Measurements from ENCODE around the gene AGAP3. TPM values are rescaled to one million over a fixed set of nuclear protein-coding genes. Genes with fewer than 3 reads are reported as not detected.
A peak's percentile ranks its signal among the peaks of the same experiment; 100 is the strongest.

AGAP3 gene
- polyA plus RNA-seq, 1 of the 3 experiments (the other 2 are of a cell fraction) = 126 TPM

GRCh38 chr7:151060416-151061212 lies 25.7 kb upstream of the AGAP3 start (continued):
- no peak for TF ChIP-seq NRF1 (IDR thresholded peaks at IDR 0.05; ENCODE audit: low read depth, low read length)
- peak; percentile 42; the same call in 1 of the 2 replicates for TF ChIP-seq TCF12 (IDR thresholded peaks at IDR 0.05)
- TF ChIP-seq TAF1 (IDR thresholded peaks at IDR 0.05; ENCODE audit: borderline replicate concordance, low read depth, low read length) = no peak
- TF ChIP-seq SMC3 (IDR thresholded peaks at IDR 0.05; ENCODE audit: low read depth, low read length) = peak; percentile 1; the same call in 1 of the 2 replicates
- TF ChIP-seq USF2 (IDR thresholded peaks at IDR 0.05; ENCODE audit: borderline replicate concordance, low read depth, low read length) = no peak
- no peak for TF ChIP-seq JUND (IDR thresholded peaks at IDR 0.05)
- TF ChIP-seq RXRA (IDR thresholded peaks at IDR 0.05; ENCODE audit: borderline replicate concordance, low read depth) = no peak; the same call in 1 of the 2 replicates
- peak; percentile 65 for TF ChIP-seq MAX (IDR thresholded peaks at IDR 0.05; ENCODE audit: low read depth)
- peak; percentile 97 for TF ChIP-seq NFIC (IDR thresholded peaks at IDR 0.05; ENCODE audit: borderline replicate concordance)
- TF ChIP-seq RAD21 (IDR thresholded peaks at IDR 0.05; ENCODE audit: low read length) = no peak
- TF ChIP-seq POLR2AphosphoS5 (IDR thresholded peaks at IDR 0.05; ENCODE audit: low read depth, low read length) = peak; percentile 31; the same call in 1 of the 2 replicates
- TF ChIP-seq SIN3A (IDR thresholded peaks at IDR 0.05; ENCODE audit: borderline replicate concordance, low read depth, low read length) = no peak

- ChIA-PET POLR2A (interaction anchor here (1.2 to 1.5 kb wide), 3 partner anchors 19 to 52 kb away, joined by 5 to 7 read pairs (median 5); partner anchors contain the start of genes ABCB8 and FASTK), CTCF (interaction anchor here (1.0 to 12.2 kb wide), 14 partner anchors 11 to 182 kb away, joined by 3 to 126 read pairs (median 6); partner anchors contain the start of genes FASTK and TMUB1)
- no peaks in the 10 kb centered on the region for H3K27me3 ChIP-seq (ENCODE audit: insufficient read depth)
- H3K9me2 ChIP-seq = no peaks in the 10 kb centered on the region
- H3K4me3 ChIP-seq (ENCODE audit: low read depth in 2 of 2, low read length in 1 of 2) = peak overlapping the region; percentile 66 to 99
- no peaks in the 10 kb centered on the region for H3F3A ChIP-seq (replicated peaks; ENCODE audit: insufficient read depth)
- H3K36me3 ChIP-seq (replicated peaks in 1 of 2; ENCODE audit: control insufficient read depth in 1 of 2, insufficient read depth in 2 of 2, low read length in 1 of 2) = peaks cover 24 to 36% of the 10 kb centered on the region in 2 experiments
- H3K9ac ChIP-seq = peak overlapping the region; percentile 84; the same call in 1 of the 2 replicates
- H3K79me2 ChIP-seq (ENCODE audit: insufficient read depth) = peaks cover 73% of the 10 kb centered on the region
- no peak overlapping the region for H2AFZ ChIP-seq (ENCODE audit: low read depth)
- H3K4me1 ChIP-seq (ENCODE audit: control insufficient read depth in 1 of 2, insufficient read depth in 2 of 2, low read depth in 1 of 2, low read length in 1 of 2) = peaks cover 28 to 41% of the 10 kb centered on the region in 2 experiments
- H3K4me2 ChIP-seq = peak overlapping the region; percentile 85
- H4K20me1 ChIP-seq (ENCODE audit: insufficient read depth) = peaks cover 40% of the 10 kb centered on the region
- 71% methylated on average over 32 of the region's 33 CpGs for WGBS (ENCODE audit: low lambda C conversion rate)
- DNase-seq = no peak
- H3K27ac ChIP-seq (ENCODE audit: low read depth in 2 of 2, low read length in 1 of 2) = peak overlapping the region; percentile 95 to 99; a peak in 3 of 4 replicates
- H3K9me3 ChIP-seq = no peaks in the 10 kb centered on the region
- no peak for TF ChIP-seq GATA2 (CRISPR knock-in tag; IDR thresholded peaks at IDR 0.05)
- no peak for TF ChIP-seq CTCF (IDR thresholded peaks at IDR 0.05)
- TF ChIP-seq TAF1 (IDR thresholded peaks at IDR 0.05; ENCODE audit: borderline replicate concordance, low read depth, low read length) = no peak
- no peak for TF ChIP-seq NRF1 (IDR thresholded peaks at IDR 0.05; ENCODE audit: low read depth, low read length)
- TF ChIP-seq POLR2AphosphoS5 (IDR thresholded peaks at IDR 0.05; ENCODE audit: low read depth, low read length) = no peak
- no peak for TF ChIP-seq RFX5 (IDR thresholded peaks at IDR 0.05; ENCODE audit: low read length)
- TF ChIP-seq YY1 (IDR thresholded peaks at IDR 0.05; ENCODE audit: low read depth) = no peak
- TF ChIP-seq GABPA (IDR thresholded peaks at IDR 0.05; ENCODE audit: low read depth) = no peak
- no peak for TF ChIP-seq IRF3 (IDR thresholded peaks at IDR 0.05; ENCODE audit: low read depth, low read length)
- no peak for TF ChIP-seq RAD21 (IDR thresholded peaks at IDR 0.05; ENCODE audit: low read length)
- TF ChIP-seq MEF2A (IDR thresholded peaks at IDR 0.05; ENCODE audit: borderline replicate concordance, low read depth) = no peak
- no peak for TF ChIP-seq TCF12 (IDR thresholded peaks at IDR 0.05)
- TF ChIP-seq FOXM1 (IDR thresholded peaks at IDR 0.05; ENCODE audit: low read depth) = no peak
- no peak for TF ChIP-seq USF2 (IDR thresholded peaks at IDR 0.05; ENCODE audit: borderline replicate concordance, low read depth, low read length)
- no peak for TF ChIP-seq EP300 (IDR thresholded peaks at IDR 0.05; ENCODE audit: borderline replicate concordance in 1 of 2, low read depth in 1 of 2, low read length in 1 of 2)
- no peak for TF ChIP-seq JUND (IDR thresholded peaks at IDR 0.05)
- TF ChIP-seq USF1 (IDR thresholded peaks at IDR 0.05; ENCODE audit: borderline replicate concordance, low read depth) = no peak
Measured at GRCh38 chr7:151061213-151062110, 24.8 kb upstream of the AGAP3 start.

All from SK-N-SH (cell line).